Ectodermal cell (in vitro differentiated cells): ENCODE measurements around the gene ZFP1.
"Not testable (repeated sequence)": the region's sequence is repeated elsewhere in the genome, so short reads cannot be mapped to it uniquely, and the experiment has no call there.

Source experiments
- H3K27ac ChIP-seq: 2 replicates; pipeline ENCODE4 v1.7.0; 2013; ENCODE audit warnings: mild to moderate bottlenecking, low read depth, low read length; ENCODE audit not compliant: insufficient read depth, poor library complexity, severe bottlenecking
- H3K27me3 ChIP-seq: 2 replicates; pipeline ENCODE4 v1.7.0; 2013; ENCODE audit warnings: mild to moderate bottlenecking, low read length; ENCODE audit not compliant: insufficient read depth, control insufficient read depth, poor library complexity, severe bottlenecking
- H3K36me3 ChIP-seq: one replicate; pipeline ENCODE4 v1.7.0; 2013; ENCODE audit warnings: low read length; ENCODE audit not compliant: control insufficient read depth, insufficient read depth
- H3K4me1 ChIP-seq: one replicate; pipeline ENCODE4 v1.7.0; 2013; ENCODE audit warnings: low read length; ENCODE audit not compliant: control insufficient read depth, insufficient read depth
- H3K4me3 ChIP-seq: 2 replicates; pipeline ENCODE4 v1.7.0; 2013; ENCODE audit warnings: low read depth, low read length, control low read depth; ENCODE audit not compliant: insufficient read depth
- H3K9me3 ChIP-seq: 2 replicates; pipeline ENCODE4 v1.7.0; 2013; ENCODE audit warnings: mild to moderate bottlenecking, low read length, moderate library complexity; ENCODE audit not compliant: control insufficient read depth
- WGBS, 2 experiments: methylation state at CpG; one replicate each; pipeline ENCODE4 v1.1.7; 2013; ENCODE audit warnings: missing lambda C conversion rate in 2 of 2; 5-methylcytosine and 5-hydroxymethylcytosine counted together

The ZFP1 gene

DNA sequence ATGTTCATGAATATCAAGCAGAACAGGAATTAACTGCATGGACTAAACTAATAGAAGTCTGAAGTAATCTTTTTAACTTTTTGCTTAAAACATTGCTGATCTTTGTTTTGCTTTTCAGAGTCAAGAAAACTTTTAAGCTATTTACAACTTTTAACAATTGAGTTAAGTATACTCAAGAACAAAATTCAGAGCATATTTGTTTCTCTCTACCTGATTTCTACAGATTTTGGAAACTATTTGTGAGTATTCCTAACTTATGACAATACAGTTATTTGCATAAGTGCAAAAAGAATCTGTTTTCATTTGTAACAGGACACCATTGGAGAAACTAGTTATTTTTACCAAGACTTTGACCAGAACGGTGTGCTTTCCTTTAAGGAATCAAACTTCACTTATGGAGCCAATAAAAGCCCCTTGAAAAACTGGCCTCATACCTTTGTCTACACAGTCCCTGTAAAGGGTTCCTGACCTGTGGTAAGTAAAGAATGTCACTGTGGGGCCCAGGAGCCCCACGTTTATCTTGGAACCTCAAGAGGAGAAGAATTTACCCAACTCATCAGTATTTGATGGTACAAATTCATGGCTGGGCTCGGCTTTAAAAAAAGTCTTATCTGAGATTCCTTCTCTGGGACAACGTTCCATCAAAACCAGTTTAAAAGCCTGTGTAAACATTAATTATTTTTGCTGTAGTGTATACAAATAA, 20.5 kb upstream of the ZFP1 start:
- H3K4me3 ChIP-seq = no peak overlapping the region
- no peak overlapping the region for H3K27ac ChIP-seq
- H3K9me3 ChIP-seq = no peaks in the 10 kb centered on the region
- WGBS, 2 experiments = 88 to 95% methylated on average over 3 to 4 of the region's 4 CpGs
- H3K27me3 ChIP-seq = no peaks in the 10 kb centered on the region
- no peaks in the 10 kb centered on the region for H3K4me1 ChIP-seq
- H3K36me3 ChIP-seq = no peaks in the 10 kb centered on the region

DNA sequence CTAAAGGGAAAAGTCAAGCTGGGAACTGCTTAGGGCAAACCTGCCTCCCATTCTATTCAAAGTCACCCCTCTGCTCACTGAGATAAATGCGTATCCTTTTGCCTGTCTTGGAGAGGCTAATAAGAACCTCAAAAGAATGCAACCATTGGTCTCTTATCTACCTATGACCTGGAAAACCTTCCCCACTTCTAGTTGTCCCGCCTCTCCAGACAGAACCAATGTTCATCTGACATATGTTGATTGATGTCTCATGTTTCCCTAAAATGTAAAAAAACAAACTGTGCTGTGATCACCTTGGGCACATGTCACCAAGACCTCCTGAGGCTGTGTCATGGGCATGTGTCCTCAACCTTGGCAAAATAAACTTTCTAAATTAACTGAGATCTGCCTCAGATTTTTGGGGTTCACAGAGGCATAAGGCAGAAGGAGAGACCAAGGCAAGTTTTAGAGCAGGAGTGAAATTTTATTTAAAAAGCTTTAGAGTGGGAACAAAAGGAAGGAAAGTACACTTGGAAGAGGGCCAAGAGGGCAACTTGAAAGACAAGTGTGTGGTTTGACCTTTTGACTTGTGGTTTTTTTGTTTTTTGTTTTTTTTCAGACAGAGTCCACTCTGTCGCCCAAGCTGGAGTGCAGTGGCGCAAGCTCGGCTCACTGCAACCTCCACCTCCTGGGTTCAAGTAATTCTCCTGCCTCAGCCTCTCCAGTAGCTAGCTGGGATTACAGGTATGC, 18.7 kb upstream of the ZFP1 start:
- not testable (repeated sequence) for H3K4me3 ChIP-seq, H3K27me3 ChIP-seq, H3K27ac ChIP-seq, H3K36me3 ChIP-seq, H3K9me3 ChIP-seq, H3K4me1 ChIP-seq
- 95 to 98% methylated on average over 4 to 5 of the region's 5 CpGs for WGBS, 2 experiments

DNA sequence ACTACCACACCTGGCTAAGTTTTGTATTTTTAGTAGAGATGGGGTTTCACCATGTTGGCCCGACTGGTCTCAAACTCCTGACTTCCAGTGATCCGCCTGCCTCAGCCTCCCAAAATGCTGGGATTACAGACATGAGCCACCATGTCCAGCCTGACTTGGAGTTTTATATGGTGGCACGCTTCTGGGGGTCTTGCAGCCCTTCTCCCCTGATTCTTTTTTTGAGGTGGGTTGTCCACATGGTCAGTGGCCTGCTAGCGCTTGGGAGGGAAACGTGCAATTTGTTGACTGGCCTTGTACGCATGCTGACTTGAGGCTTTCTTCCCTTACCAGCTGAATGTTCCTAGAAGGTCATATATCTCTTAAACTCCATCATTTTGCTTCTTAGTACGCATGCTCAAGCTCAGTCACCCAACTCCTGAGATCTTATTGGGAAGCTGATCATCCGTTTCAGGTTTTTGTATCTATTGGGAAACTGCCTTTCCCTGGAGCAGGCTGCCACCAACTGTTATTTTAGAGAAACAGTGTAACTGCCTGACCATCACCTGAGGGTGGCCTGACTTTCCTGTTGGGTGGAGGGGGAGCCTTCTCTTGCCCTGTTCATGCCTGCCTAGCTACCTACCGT, 18.1 kb upstream of the ZFP1 start:
- WGBS, 2 experiments = 88 to 89% methylated on average over 8 to 9 of the region's 9 CpGs
- H3K36me3 ChIP-seq = no peaks in the 10 kb centered on the region
- H3K4me3 ChIP-seq = no peak overlapping the region
- no peaks in the 10 kb centered on the region for H3K9me3 ChIP-seq
- no peak overlapping the region for H3K27ac ChIP-seq
- no peaks in the 10 kb centered on the region for H3K4me1 ChIP-seq
- H3K27me3 ChIP-seq = no peaks in the 10 kb centered on the region

DNA sequence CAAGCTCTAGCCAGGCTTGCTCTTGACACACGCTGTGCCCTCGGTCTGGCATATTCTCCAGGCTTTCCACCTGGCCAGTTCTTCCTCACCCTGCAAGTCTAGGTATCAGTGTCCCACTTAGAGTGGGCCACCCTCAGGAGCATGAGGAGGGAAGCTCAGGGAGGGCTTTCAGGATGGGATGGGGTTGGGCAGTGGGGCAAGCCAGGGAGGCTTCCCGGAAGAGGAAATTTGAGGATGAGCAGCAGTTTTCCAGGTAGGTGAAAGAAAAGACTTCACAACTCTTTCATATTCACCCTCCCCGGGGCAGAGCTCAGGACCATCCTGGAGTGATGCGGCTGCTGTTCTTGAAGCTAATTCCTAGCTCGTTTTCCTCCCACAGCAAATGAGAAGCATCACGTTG, 17.2 kb upstream of the ZFP1 start:
- H3K36me3 ChIP-seq = no peaks in the 10 kb centered on the region
- no peaks in the 10 kb centered on the region for H3K9me3 ChIP-seq
- H3K27me3 ChIP-seq = no peaks in the 10 kb centered on the region
- H3K27ac ChIP-seq = no peak overlapping the region
- H3K4me3 ChIP-seq = no peak overlapping the region
- H3K4me1 ChIP-seq = no peaks in the 10 kb centered on the region
- WGBS, 2 experiments = 71 to 74% methylated on average over 7 of the region's 7 CpGs

DNA sequence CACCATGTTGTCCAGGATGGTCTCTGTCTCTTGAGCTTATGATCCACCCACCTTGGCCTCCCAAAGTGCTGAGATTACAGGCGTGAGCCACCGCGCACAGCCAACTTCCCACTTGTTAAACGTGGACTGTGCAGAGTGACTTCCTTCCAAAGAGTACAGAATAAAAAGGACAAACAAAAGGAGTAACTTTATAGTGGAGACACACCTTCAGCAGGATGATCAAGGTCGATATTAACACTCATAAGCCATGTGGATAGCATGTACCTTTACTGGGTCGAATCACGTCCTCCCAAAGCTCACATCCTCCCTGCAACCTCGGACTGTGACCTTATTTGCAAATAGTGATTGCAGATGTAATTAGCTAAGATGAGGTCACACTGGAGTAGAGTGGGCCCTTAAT, 10.1 kb upstream of the ZFP1 start:
- no peak overlapping the region for H3K4me3 ChIP-seq
- H3K36me3 ChIP-seq = no peaks in the 10 kb centered on the region
- H3K27me3 ChIP-seq = no peaks in the 10 kb centered on the region
- no peaks in the 10 kb centered on the region for H3K4me1 ChIP-seq
- H3K27ac ChIP-seq = no peak overlapping the region
- H3K9me3 ChIP-seq = no peaks in the 10 kb centered on the region
- 90 to 92% methylated on average over 8 of the region's 8 CpGs for WGBS, 2 experiments

DNA sequence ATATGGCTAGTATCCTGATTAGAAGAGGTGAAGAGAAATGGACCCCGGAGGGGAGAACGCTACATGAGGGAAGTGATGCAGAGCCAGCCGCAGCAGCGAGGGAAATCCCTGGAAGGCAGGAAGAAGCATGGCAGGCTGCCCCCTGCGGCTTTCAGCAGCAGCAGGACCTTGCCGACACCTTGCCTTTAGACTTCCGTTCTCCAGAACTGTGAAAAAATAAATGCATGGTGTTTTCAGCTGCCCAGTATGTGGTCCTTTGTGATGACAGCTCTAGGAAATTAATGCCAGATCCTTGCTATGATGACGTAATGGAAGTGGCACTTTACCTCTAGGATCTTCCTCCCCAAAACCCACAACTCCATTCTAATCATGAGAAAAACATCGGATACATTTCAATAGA, 9.7 kb upstream of the ZFP1 start:
- no peaks in the 10 kb centered on the region for H3K27me3 ChIP-seq
- 51 to 60% methylated on average over 9 of the region's 9 CpGs for WGBS, 2 experiments
- no peaks in the 10 kb centered on the region for H3K36me3 ChIP-seq
- no peak overlapping the region for H3K27ac ChIP-seq
- no peaks in the 10 kb centered on the region for H3K4me1 ChIP-seq
- no peaks in the 10 kb centered on the region for H3K9me3 ChIP-seq
- no peak overlapping the region for H3K4me3 ChIP-seq

DNA sequence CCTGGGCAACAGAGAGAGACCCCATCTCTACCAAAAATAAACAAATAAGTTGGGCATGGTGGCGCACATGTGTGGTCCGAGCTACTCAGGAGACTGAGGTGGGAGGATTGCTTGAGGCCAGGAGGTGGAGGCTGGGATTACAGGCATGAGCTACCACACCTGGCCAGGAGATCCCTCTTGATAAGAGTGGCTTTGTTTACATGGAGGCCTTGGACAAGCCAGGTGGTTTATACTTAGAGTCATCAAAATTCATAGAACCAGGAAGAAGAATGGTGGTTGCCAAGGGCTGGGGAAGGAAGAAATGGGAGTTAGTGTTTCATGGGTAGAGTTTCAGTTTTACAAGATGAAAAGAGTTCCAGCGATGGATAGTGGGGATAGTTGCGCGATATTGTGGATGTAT, 8.8 kb upstream of the ZFP1 start:
- 96 to 99% methylated on average over 5 of the region's 5 CpGs for WGBS, 2 experiments
- Histone ChIP-seq H3K4me3 (no peak overlapping the region), H3K27me3 (no peaks in the 10 kb centered on the region), H3K27ac (no peak overlapping the region), H3K9me3 (no peaks in the 10 kb centered on the region), H3K36me3 (no peaks in the 10 kb centered on the region), H3K4me1 (no peaks in the 10 kb centered on the region)

DNA sequence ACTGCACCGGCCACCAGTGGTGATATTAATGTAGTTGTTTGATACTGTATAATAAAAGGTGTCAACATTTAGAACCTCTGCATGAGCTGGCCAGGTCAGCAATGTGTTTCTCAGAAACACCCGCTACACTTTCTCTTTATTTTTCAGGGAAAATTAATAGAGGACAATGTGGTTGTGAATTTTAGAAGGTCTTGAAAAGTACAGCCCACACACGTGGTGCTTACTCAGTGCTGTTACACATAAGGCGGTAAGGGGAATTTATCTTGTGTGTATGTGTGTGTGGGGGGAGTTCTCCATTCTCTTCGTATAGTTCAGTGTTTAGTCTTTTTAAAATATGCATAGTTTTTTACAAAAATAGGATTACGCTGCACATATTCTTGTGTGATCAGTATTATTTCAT, 4.4 kb upstream of the ZFP1 start:
- 91 to 96% methylated on average over 6 of the region's 6 CpGs for WGBS, 2 experiments
- no peaks in the 10 kb centered on the region for H3K36me3 ChIP-seq
- no peaks in the 10 kb centered on the region for H3K9me3 ChIP-seq

DNA sequence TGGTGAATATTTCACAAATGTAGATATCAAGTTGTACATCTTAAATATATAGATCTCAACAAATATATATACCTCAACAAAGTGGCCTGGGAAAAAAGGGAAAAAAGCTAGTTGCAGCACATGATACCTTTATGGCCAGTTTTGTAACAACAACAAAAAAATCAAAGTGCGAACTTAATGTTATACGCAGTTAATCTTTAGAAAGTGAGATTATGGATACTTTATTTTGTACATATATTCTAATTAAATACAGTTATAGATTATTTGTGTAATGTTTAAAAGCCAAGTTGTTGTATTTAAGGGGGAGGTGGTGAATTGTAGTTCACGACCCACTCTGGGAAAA, 385 bp upstream of the ZFP1 start:
- Histone ChIP-seq H3K36me3 (peaks cover 13% of the 10 kb centered on the region), H3K27me3 (no peaks in the 10 kb centered on the region), H3K4me3 (no peak overlapping the region), H3K27ac (no peak overlapping the region), H3K4me1 (no peaks in the 10 kb centered on the region), H3K9me3 (peaks cover 3% of the 10 kb centered on the region)
- 0 to 68% methylated on average over 1 to 3 of the region's 3 CpGs for WGBS, 2 experiments

More for the DNA sequence above, 4.4 kb upstream of the ZFP1 start:
- Histone ChIP-seq H3K27me3 (no peaks in the 10 kb centered on the region), H3K27ac (no peak overlapping the region), H3K4me1 (no peaks in the 10 kb centered on the region), H3K4me3 (no peak overlapping the region)

DNA sequence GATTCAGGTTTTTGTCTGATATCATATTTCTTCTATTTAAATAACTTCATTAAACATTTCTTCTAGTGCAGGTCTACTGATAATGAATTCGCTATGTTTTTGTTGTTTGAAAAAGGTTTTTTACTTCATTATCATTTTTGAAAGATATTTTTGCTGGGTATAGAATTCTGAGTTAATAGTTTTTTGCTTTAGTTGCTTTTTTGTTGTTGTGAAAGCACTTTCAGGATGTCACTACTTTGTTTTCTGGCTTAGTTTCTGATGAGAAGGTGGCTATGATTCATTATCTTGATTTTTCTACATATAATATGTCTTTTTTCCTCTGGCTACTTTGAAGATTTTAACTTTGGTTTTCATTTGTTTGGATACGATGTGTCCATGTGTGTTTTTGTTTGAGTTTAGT, 3.5 kb downstream of the ZFP1 start:
- H3K36me3 ChIP-seq = peaks cover 33% of the 10 kb centered on the region
- WGBS, 2 experiments = 45% methylated on average over 2 of the region's 2 CpGs; no CpG with 5 or more reads in 1 of the 2 experiments
- no peaks in the 10 kb centered on the region for H3K4me1 ChIP-seq
- no peak overlapping the region for H3K4me3 ChIP-seq
- no peaks in the 10 kb centered on the region for H3K27me3 ChIP-seq
- H3K27ac ChIP-seq = no peak overlapping the region
- H3K9me3 ChIP-seq = peaks cover 3% of the 10 kb centered on the region
